Mammary epithelial cell (primary cell): ENCODE data around the gene ANKRD16.

Source experiments
- CTCF ChIP-seq, 2 donors: IDR thresholded peaks in 1 of 2; conservative IDR thresholded peaks in 1 of 2; 2 replicates each; pipeline ENCODE4 v1.5.1; 2011 to 2012; ENCODE audit warnings: inconsistent platforms in 2 of 2, low read length in 2 of 2, mild to moderate bottlenecking in 2 of 2, control low read depth in 1 of 2, low read depth in 1 of 2; ENCODE audit not compliant: insufficient read depth in 1 of 2; ENCODE audit errors: extremely low read depth in 1 of 2
- EZH2 ChIP-seq: IDR thresholded peaks from 2 replicates; pipeline ENCODE4 v1.6.1; 2012; ENCODE audit warnings: low read length, inconsistent platforms, borderline replicate concordance

GRCh38 chr10:5932345-5932744 is 42.7 kb upstream of the ANKRD16 start:
- no peak for TF ChIP-seq CTCF (conservative IDR thresholded peaks at IDR 0.05 in 1 of 2, IDR thresholded peaks at IDR 0.05 in 1 of 2; ENCODE audit: extremely low read depth in 1 of 2, insufficient read depth in 1 of 2, low read depth in 1 of 2, low read length in 2 of 2)
- TF ChIP-seq EZH2 = no peak
